Measurements from ENCODE around the gene GFY.

Gene GFY

DNA sequence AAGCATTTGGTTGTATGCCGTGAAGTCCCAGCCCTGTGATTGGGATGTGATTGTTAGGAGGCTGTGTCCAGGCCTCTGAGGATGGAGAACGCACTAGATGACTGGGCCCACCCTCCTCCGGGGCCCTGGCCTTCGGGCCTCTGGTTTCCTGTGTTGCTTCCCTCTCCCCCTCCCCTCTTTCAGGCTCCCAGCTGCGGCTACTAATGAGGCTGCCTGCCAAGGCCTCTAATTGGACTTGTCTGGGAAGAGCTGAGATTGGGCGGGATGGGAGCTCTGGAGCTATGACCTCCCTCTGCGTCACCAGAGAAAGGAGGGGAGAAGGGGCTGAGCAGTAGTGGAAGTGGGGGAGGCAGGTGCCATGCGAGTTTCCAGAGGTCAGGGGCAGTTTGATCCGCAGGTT is 11.8 kb upstream of the GFY start (continued):
- TF ChIP-seq IKZF3 (tag by site-specific recombination; IDR thresholded peaks at IDR 0.05) (no peak), SETDB1 (IDR thresholded peaks at IDR 0.05; ENCODE audit: insufficient read length, low read length) (no peak)

DNA sequence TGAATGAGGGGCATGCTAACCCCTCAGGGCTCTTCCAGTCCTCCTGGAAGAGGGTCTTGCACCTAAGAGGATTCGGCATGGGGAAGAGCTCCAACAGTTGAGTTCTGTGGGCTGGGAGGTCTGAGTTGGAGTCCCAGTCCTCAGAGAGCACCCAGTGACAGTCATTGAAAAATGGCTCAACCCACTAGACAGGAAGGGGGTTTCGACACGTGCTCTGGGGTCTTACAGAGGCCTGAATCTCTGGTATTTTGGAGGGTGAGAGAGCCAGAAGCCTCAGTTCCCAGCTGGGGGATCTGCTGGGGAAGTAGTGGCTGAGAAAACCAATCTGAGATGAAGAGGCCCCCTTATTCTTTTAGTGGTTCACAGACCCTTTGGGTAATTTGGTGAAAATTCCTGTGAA is 10.9 kb upstream of the GFY start:
- Histone ChIP-seq H3K4me3 (ENCODE audit: low read depth, low read length) (no peak overlapping the region), H3K4me1 (ENCODE audit: control insufficient read depth, insufficient read depth, low read length) (no peaks in the 10 kb centered on the region), H3K9me3 (ENCODE audit: control insufficient read depth, insufficient read depth, low read depth, low read length) (no peaks in the 10 kb centered on the region), H3K36me3 (ENCODE audit: control insufficient read depth in 2 of 2, insufficient read depth in 1 of 2, low read length in 2 of 2) (no peaks in the 10 kb centered on the region), H3K27ac (ENCODE audit: extremely low read depth, low read depth, low read length) (no peak overlapping the region)
- TF ChIP-seq ZNF658 (tag by site-specific recombination; IDR thresholded peaks at IDR 0.05) (no peak), SP3 (tag by site-specific recombination; IDR thresholded peaks at IDR 0.05) (no peak), ZNF621 (tag by site-specific recombination; IDR thresholded peaks at IDR 0.05) (no peak), PRDM1 (tag by site-specific recombination; IDR thresholded peaks at IDR 0.05) (no peak), ZNF600 (tag by site-specific recombination; IDR thresholded peaks at IDR 0.05) (no peak), SCRT2 (tag by site-specific recombination; IDR thresholded peaks at IDR 0.05) (no peak), ZNF394 (tag by site-specific recombination; IDR thresholded peaks at IDR 0.05; ENCODE audit: borderline replicate concordance) (no peak), ZNF274 (IDR thresholded peaks at IDR 0.05; ENCODE audit: low read length) (no peak), ZNF274 (tag by site-specific recombination; IDR thresholded peaks at IDR 0.05; ENCODE audit: borderline replicate concordance) (no peak), KLF10 (tag by site-specific recombination; IDR thresholded peaks at IDR 0.05) (no peak), ZNF530 (tag by site-specific recombination; IDR thresholded peaks at IDR 0.05; ENCODE audit: low read depth) (no peak), ZNF354C (tag by site-specific recombination; IDR thresholded peaks at IDR 0.05; ENCODE audit: borderline replicate concordance, low read depth) (no peak), ZNF677 (tag by site-specific recombination; IDR thresholded peaks at IDR 0.05) (no peak), OVOL3 (tag by site-specific recombination; IDR thresholded peaks at IDR 0.05) (no peak), ZNF629 (tag by site-specific recombination; IDR thresholded peaks at IDR 0.05) (no peak), ZNF654 (tag by site-specific recombination; IDR thresholded peaks at IDR 0.05; ENCODE audit: low read depth) (no peak), ZNF211 (tag by site-specific recombination; IDR thresholded peaks at IDR 0.05; ENCODE audit: low read depth) (no peak)
- TF ChIP-seq, protein P1, sequence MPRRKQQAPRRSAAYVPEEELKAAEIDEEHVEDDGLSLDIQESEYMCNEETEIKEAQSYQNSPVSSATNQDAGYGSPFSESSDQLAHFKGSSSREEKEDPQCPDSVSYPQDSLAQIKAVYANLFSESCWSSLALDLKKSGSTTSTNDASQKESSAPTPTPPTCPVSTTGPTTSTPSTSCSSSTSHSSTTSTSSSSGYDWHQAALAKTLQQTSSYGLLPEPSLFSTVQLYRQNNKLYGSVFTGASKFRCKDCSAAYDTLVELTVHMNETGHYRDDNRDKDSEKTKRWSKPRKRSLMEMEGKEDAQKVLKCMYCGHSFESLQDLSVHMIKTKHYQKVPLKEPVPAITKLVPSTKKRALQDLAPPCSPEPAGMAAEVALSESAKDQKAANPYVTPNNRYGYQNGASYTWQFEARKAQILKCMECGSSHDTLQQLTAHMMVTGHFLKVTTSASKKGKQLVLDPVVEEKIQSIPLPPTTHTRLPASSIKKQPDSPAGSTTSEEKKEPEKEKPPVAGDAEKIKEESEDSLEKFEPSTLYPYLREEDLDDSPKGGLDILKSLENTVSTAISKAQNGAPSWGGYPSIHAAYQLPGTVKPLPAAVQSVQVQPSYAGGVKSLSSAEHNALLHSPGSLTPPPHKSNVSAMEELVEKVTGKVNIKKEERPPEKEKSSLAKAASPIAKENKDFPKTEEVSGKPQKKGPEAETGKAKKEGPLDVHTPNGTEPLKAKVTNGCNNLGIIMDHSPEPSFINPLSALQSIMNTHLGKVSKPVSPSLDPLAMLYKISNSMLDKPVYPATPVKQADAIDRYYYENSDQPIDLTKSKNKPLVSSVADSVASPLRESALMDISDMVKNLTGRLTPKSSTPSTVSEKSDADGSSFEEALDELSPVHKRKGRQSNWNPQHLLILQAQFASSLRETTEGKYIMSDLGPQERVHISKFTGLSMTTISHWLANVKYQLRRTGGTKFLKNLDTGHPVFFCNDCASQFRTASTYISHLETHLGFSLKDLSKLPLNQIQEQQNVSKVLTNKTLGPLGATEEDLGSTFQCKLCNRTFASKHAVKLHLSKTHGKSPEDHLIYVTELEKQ (tag by site-specific recombination; IDR thresholded peaks at IDR 0.05; ENCODE audit: borderline replicate concordance), result no peak
- POLR2A ChIA-PET, result no interaction called here
- CTCF ChIA-PET, result interaction anchor here (1.9 to 6.9 kb wide), 2 partner anchors 6 to 22 kb away, joined by 12 to 28 read pairs; no protein-coding TSS in a partner anchor

DNA sequence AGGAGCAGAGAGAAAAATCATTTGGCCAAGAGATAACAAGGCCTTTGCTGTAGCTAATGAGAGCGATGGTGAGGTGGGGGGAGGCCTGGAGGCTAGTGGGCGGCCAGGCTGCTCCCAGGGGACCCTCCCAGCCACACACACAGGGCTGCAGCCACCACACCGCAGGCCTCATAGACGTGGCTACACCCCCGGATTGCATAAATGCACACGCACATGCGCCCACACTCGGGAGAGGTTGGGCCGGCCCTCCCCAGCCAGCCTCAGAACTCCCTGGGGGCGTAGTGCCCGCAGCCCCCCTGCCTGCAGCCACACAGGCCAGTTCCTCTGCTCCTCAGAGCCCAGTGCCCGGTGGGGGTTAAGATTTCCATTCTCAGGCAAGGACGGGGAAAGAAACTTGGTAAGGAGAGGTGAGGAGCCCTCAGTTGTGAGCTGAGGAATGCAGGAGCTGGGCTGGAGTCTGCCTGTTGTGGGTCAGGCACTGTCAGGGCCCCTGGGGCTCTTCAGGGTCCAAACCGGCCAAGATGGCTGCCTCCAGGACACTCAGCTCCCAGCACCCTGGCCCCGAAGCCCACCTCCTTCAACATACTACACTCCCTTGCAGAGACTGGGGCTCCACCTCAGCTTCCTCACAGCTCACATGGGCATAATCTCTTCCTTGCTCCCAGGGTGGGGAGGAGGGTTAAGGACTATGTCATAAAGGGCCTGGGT is 9.9 kb upstream of the GFY start:
- ChIA-PET CTCF (interaction anchor here (0.6 to 1.8 kb wide), 3 partner anchors 9 to 31 kb away, joined by 3 to 6 read pairs (median 4); no protein-coding TSS in a partner anchor), POLR2A (interaction anchor here (1.1 kb wide), 1 partner anchor 38 kb away, joined by 3 read pairs; the partner anchor contains the start of gene ALDH16A1)
- Histone ChIP-seq H3K9me3 (ENCODE audit: control insufficient read depth, insufficient read depth, low read depth, low read length) (no peaks in the 10 kb centered on the region), H3K27ac (ENCODE audit: extremely low read depth, low read depth, low read length) (no peak overlapping the region), H3K36me3 (ENCODE audit: control insufficient read depth in 2 of 2, insufficient read depth in 1 of 2, low read length in 2 of 2) (no peaks in the 10 kb centered on the region), H3K4me1 (ENCODE audit: control insufficient read depth, insufficient read depth, low read length) (no peaks in the 10 kb centered on the region), H3K4me3 (ENCODE audit: low read depth, low read length) (no peak overlapping the region)
- no peak for TF ChIP-seq ZNF549 (tag by site-specific recombination; IDR thresholded peaks at IDR 0.05)
- TF ChIP-seq, protein P2, sequence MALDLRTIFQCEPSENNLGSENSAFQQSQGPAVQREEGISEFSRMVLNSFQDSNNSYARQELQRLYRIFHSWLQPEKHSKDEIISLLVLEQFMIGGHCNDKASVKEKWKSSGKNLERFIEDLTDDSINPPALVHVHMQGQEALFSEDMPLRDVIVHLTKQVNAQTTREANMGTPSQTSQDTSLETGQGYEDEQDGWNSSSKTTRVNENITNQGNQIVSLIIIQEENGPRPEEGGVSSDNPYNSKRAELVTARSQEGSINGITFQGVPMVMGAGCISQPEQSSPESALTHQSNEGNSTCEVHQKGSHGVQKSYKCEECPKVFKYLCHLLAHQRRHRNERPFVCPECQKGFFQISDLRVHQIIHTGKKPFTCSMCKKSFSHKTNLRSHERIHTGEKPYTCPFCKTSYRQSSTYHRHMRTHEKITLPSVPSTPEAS (tag by site-specific recombination; IDR thresholded peaks at IDR 0.05), result no peak
- TF ChIP-seq GLIS1 (tag by site-specific recombination; IDR thresholded peaks at IDR 0.05), result peak; percentile 44
- TF ChIP-seq KLF8 (tag by site-specific recombination; IDR thresholded peaks at IDR 0.05), result no peak
- TF ChIP-seq, protein P3, sequence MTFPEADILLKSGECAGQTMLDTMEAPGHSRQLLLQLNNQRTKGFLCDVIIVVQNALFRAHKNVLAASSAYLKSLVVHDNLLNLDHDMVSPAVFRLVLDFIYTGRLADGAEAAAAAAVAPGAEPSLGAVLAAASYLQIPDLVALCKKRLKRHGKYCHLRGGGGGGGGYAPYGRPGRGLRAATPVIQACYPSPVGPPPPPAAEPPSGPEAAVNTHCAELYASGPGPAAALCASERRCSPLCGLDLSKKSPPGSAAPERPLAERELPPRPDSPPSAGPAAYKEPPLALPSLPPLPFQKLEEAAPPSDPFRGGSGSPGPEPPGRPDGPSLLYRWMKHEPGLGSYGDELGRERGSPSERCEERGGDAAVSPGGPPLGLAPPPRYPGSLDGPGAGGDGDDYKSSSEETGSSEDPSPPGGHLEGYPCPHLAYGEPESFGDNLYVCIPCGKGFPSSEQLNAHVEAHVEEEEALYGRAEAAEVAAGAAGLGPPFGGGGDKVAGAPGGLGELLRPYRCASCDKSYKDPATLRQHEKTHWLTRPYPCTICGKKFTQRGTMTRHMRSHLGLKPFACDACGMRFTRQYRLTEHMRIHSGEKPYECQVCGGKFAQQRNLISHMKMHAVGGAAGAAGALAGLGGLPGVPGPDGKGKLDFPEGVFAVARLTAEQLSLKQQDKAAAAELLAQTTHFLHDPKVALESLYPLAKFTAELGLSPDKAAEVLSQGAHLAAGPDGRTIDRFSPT (tag by site-specific recombination; IDR thresholded peaks at IDR 0.05), result no peak
- TF ChIP-seq ZNF157 (tag by site-specific recombination; IDR thresholded peaks at IDR 0.05), result no peak
- TF ChIP-seq GLI4 (tag by site-specific recombination; IDR thresholded peaks at IDR 0.05), result no peak
- peak; percentile 99 for TF ChIP-seq ZFHX2 (tag by site-specific recombination; conservative IDR thresholded peaks at IDR 0.05)
- TF ChIP-seq ZBTB48 (tag by site-specific recombination; IDR thresholded peaks at IDR 0.05), result no peak
